Neural crest cell (in vitro differentiated cells): ENCODE data around the gene TMX1. TPM values are rescaled to one million over a fixed set of nuclear protein-coding genes. Genes with fewer than 3 reads are reported as not detected.

ENCODE experiments used
- DNase-seq: peaks from one replicate; pipeline ENCODE4 v3.0.0; 2021; ENCODE audit warnings: low read depth, mixed read lengths, low spot score
- H3K27ac Mint-ChIP-seq: one replicate; pipeline ENCODE4 v1.8.0; 2021; ENCODE audit warnings: mild to moderate bottlenecking, mixed read lengths; ENCODE audit not compliant: unreplicated experiment
- H3K27me3 Mint-ChIP-seq: 2 replicates; pipeline ENCODE4 v1.8.0; 2021; ENCODE audit warnings: low read depth, mild to moderate bottlenecking, mixed read lengths
- H3K36me3 Mint-ChIP-seq: 2 replicates; pipeline ENCODE4 v1.8.0; 2021; ENCODE audit warnings: low read depth, mild to moderate bottlenecking, mixed read lengths
- H3K4me1 Mint-ChIP-seq: 2 replicates; pipeline ENCODE4 v1.8.0; 2021; ENCODE audit warnings: mixed read lengths
- H3K4me3 Mint-ChIP-seq: one replicate; pipeline ENCODE4 v1.8.0; 2021; ENCODE audit warnings: mild to moderate bottlenecking, mixed read lengths
- H3K9me3 Mint-ChIP-seq: 2 replicates; pipeline ENCODE4 v1.8.0; 2021; ENCODE audit warnings: mixed read lengths
- CTCF ChIP-seq: fragments of 200-600 bp; sonication (generic); conservative IDR thresholded peaks from 2 replicates; pipeline ENCODE4 v1.5.0; 2021; ENCODE audit warnings: antibody characterized with exemption, mild to moderate bottlenecking
- total RNA-seq: library from RNA; stranded (reverse); gene quantifications from 2 replicates; pipeline ENCODE4 v1.2.1, GENCODE V29; 2021

Gene TMX1
- total RNA-seq, 1 donor from 2014 or later = 61.9 TPM

DNA sequence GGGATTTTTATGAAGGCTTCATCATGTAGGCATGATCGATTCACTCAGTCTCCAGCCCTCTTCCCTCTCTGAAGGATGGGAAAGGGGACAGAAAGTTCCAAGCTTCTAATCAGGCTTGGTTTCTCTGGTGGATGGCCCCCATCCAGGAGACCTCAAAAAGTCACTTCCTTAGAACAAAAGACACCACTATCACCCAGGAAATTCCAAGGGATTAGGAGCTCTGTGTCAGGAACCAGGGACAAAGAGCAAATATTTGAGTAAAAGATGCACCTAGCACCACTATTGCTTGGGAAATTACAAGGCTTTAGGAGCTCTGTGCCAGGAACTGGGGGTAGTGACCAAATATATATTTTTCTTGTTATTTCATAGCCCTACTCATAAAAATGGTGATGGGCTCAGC is 33.6 kb upstream of the TMX1 start:
- H3K4me3 Mint-ChIP-seq = no peak overlapping the region

DNA sequence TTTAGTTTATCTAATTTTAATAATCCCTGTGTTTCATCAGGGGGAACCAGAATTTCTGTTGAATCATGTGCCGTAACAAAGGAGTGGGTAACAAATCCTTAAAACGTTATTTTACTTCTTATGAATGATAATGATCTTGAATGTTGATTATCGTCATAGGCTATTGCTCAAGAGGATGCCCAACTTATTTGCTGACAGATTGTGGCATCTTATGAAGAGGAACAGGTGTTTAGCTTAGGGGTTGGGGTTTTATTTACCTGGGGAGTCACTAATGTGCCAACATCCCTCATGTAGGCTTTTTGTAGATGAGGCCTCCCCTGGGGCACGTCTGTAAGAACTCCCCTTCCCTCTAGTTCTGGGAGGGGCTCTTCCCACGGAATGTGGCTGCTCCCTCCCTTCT is 32.4 kb upstream of the TMX1 start:
- no peaks in the 10 kb centered on the region for H3K9me3 Mint-ChIP-seq
- H3K36me3 Mint-ChIP-seq = no peaks in the 10 kb centered on the region
- no peak overlapping the region for H3K27ac Mint-ChIP-seq
- H3K4me3 Mint-ChIP-seq = no peak overlapping the region
- no peak for TF ChIP-seq CTCF
- DNase-seq = no peak
- H3K4me1 Mint-ChIP-seq = no peaks in the 10 kb centered on the region
- no peaks in the 10 kb centered on the region for H3K27me3 Mint-ChIP-seq

More for the DNA sequence above, 33.6 kb upstream of the TMX1 start:
- Mint-ChIP-seq H3K4me1 (no peaks in the 10 kb centered on the region), H3K27ac (no peak overlapping the region), H3K36me3 (no peaks in the 10 kb centered on the region), H3K9me3 (no peaks in the 10 kb centered on the region), H3K27me3 (no peaks in the 10 kb centered on the region)
- no peak for DNase-seq
- no peak for TF ChIP-seq CTCF

- Mint-ChIP-seq H3K4me3 (no peak overlapping the region), H3K4me1 (no peaks in the 10 kb centered on the region), H3K36me3 (no peaks in the 10 kb centered on the region), H3K27me3 (no peaks in the 10 kb centered on the region), H3K9me3 (no peaks in the 10 kb centered on the region), H3K27ac (no peak overlapping the region)
- no peak for DNase-seq
- TF ChIP-seq CTCF = no peak
Observed at GRCh38 chr14:51208982-51209381, 31.1 kb upstream of the TMX1 start.

- TF ChIP-seq CTCF = no peak
- no peak overlapping the region for H3K27ac Mint-ChIP-seq
- no peaks in the 10 kb centered on the region for H3K36me3 Mint-ChIP-seq
- DNase-seq = no peak
- H3K4me3 Mint-ChIP-seq = no peak overlapping the region
- no peaks in the 10 kb centered on the region for H3K9me3 Mint-ChIP-seq
- H3K27me3 Mint-ChIP-seq = no peaks in the 10 kb centered on the region
- H3K4me1 Mint-ChIP-seq = no peaks in the 10 kb centered on the region
Observed at GRCh38 chr14:51209457-51209856, 30.6 kb upstream of the TMX1 start.

- DNase-seq = no peak
- no peak for TF ChIP-seq CTCF
- Mint-ChIP-seq H3K27ac (no peak overlapping the region), H3K9me3 (no peaks in the 10 kb centered on the region), H3K27me3 (no peaks in the 10 kb centered on the region), H3K4me1 (no peaks in the 10 kb centered on the region), H3K4me3 (no peak overlapping the region), H3K36me3 (no peaks in the 10 kb centered on the region)
Observed at GRCh38 chr14:51210594-51210993, 29.5 kb upstream of the TMX1 start.

GRCh38 chr14:51211149-51211548 is 28.9 kb upstream of the TMX1 start:
- H3K27ac Mint-ChIP-seq = no peak overlapping the region
- H3K4me3 Mint-ChIP-seq = no peak overlapping the region
- H3K27me3 Mint-ChIP-seq = no peaks in the 10 kb centered on the region
- H3K4me1 Mint-ChIP-seq = no peaks in the 10 kb centered on the region
- TF ChIP-seq CTCF = no peak
- DNase-seq = no peak
- no peaks in the 10 kb centered on the region for H3K9me3 Mint-ChIP-seq
- no peaks in the 10 kb centered on the region for H3K36me3 Mint-ChIP-seq
